ENCODE measurements around the gene SERPINA12. TPM values are rescaled to one million over a fixed set of nuclear protein-coding genes. Genes with fewer than 3 reads are reported as not detected.
"Not testable (repeated sequence)": the region's sequence is repeated elsewhere in the genome, so short reads cannot be mapped to it uniquely, and the experiment has no call there.

Gene SERPINA12
- total and polyA plus RNA-seq, 2 experiments from 2014 or later: not detected

DNA sequence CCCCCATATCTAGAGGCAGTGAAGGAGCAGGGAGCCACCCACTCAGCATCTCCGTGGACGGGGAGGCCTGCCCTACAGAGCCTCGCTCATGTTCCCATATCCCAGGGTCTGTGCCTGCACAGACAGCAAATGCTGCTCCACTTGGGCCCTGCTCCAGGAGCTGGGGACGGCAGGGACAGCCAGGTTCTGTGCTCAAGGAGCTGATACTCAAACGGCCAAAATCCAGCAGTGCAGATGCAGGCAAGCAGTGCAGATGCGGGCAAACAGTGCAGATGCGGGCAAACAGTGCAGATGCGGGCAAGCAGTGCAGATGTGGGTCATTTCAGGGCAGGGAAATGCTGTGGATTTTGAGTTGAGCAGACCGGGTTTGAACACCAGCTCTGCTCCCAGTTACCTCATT, 6.2 kb upstream of the SERPINA12 start:
- Histone ChIP-seq H3K4me3 (no peak overlapping the region), H3K79me2 (replicated peaks; ENCODE audit: insufficient read depth) (no peaks in the 10 kb centered on the region), H3F3A (replicated peaks; ENCODE audit: low read depth) (no peaks in the 10 kb centered on the region), H3K27me3 (ENCODE audit: insufficient read depth) (no peaks in the 10 kb centered on the region), H3K9me2 (ENCODE audit: insufficient read depth) (peaks cover 9% of the 10 kb centered on the region), H3K27ac (ENCODE audit: low read depth) (no peak overlapping the region), H3K4me2 (no peak overlapping the region), H4K20me1 (replicated peaks; ENCODE audit: insufficient read depth) (no peaks in the 10 kb centered on the region), H2AFZ (no peak overlapping the region), H3K4me1 (ENCODE audit: insufficient read depth) (no peaks in the 10 kb centered on the region; the same call in 1 of the 2 replicates), H3K36me3 (ENCODE audit: insufficient read depth) (no peaks in the 10 kb centered on the region)
- peaks cover 12% of the 10 kb centered on the region; the same call in 2 of the 3 replicates for H3K4me1 Mint-ChIP-seq
- peaks cover 15% of the 10 kb centered on the region for H3K36me3 Mint-ChIP-seq (ENCODE audit: low read depth)
- no peak overlapping the region for H3K4me3 Mint-ChIP-seq
- TF ChIP-seq, protein P1, sequence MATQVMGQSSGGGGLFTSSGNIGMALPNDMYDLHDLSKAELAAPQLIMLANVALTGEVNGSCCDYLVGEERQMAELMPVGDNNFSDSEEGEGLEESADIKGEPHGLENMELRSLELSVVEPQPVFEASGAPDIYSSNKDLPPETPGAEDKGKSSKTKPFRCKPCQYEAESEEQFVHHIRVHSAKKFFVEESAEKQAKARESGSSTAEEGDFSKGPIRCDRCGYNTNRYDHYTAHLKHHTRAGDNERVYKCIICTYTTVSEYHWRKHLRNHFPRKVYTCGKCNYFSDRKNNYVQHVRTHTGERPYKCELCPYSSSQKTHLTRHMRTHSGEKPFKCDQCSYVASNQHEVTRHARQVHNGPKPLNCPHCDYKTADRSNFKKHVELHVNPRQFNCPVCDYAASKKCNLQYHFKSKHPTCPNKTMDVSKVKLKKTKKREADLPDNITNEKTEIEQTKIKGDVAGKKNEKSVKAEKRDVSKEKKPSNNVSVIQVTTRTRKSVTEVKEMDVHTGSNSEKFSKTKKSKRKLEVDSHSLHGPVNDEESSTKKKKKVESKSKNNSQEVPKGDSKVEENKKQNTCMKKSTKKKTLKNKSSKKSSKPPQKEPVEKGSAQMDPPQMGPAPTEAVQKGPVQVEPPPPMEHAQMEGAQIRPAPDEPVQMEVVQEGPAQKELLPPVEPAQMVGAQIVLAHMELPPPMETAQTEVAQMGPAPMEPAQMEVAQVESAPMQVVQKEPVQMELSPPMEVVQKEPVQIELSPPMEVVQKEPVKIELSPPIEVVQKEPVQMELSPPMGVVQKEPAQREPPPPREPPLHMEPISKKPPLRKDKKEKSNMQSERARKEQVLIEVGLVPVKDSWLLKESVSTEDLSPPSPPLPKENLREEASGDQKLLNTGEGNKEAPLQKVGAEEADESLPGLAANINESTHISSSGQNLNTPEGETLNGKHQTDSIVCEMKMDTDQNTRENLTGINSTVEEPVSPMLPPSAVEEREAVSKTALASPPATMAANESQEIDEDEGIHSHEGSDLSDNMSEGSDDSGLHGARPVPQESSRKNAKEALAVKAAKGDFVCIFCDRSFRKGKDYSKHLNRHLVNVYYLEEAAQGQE (IDR thresholded peaks at IDR 0.05; ENCODE audit: unreplicated experiment): no peak
- TF ChIP-seq ZNF114 (CRISPR knock-in tag; IDR thresholded peaks at IDR 0.05) (no peak), NANOG (IDR thresholded peaks at IDR 0.05; ENCODE audit: borderline replicate concordance) (no peak), ETS1 (IDR thresholded peaks at IDR 0.05) (no peak), JUNB (IDR thresholded peaks at IDR 0.05; ENCODE audit: unreplicated experiment) (no peak), EZH2 (IDR thresholded peaks at IDR 0.05; ENCODE audit: low read depth, unreplicated experiment) (no peak), CTCF (conservative IDR thresholded peaks at IDR 0.05; ENCODE audit: low read depth in 2 of 2) (no peak), ZNF331 (CRISPR knock-in tag; IDR thresholded peaks at IDR 0.05; ENCODE audit: low read depth) (no peak)
- ATAC-seq (no peak), DNase-seq (ENCODE audit: low spot score) (no peak)
- H3K27ac Mint-ChIP-seq: no peak overlapping the region
- peaks cover 13% of the 10 kb centered on the region for H3K9me3 Mint-ChIP-seq
- peaks cover 9% of the 10 kb centered on the region for H3K27me3 Mint-ChIP-seq (ENCODE audit: insufficient read depth, low read depth, poor library complexity)

GRCh38 chr14:94514351-94514750, 5.1 kb upstream of the SERPINA12 start:
- Histone ChIP-seq H3K79me2 (replicated peaks; ENCODE audit: insufficient read depth) (no peaks in the 10 kb centered on the region), H3K4me1 (ENCODE audit: insufficient read depth) (no peaks in the 10 kb centered on the region; the same call in 1 of the 2 replicates), H3K36me3 (ENCODE audit: insufficient read depth) (no peaks in the 10 kb centered on the region), H3F3A (replicated peaks; ENCODE audit: low read depth) (no peaks in the 10 kb centered on the region), H4K20me1 (replicated peaks; ENCODE audit: insufficient read depth) (no peaks in the 10 kb centered on the region), H3K27ac (ENCODE audit: low read depth) (no peak overlapping the region), H3K9me2 (ENCODE audit: insufficient read depth) (peaks cover 9% of the 10 kb centered on the region), H3K4me3 (no peak overlapping the region), H3K4me2 (no peak overlapping the region), H3K27me3 (ENCODE audit: insufficient read depth) (no peaks in the 10 kb centered on the region), H2AFZ (no peak overlapping the region)
- no peak for TF ChIP-seq NANOG (IDR thresholded peaks at IDR 0.05; ENCODE audit: borderline replicate concordance)
- Mint-ChIP-seq H3K4me1 (peaks cover 12% of the 10 kb centered on the region; the same call in 2 of the 3 replicates), H3K4me3 (no peak overlapping the region), H3K36me3 (ENCODE audit: low read depth) (peaks cover 7% of the 10 kb centered on the region), H3K27me3 (ENCODE audit: insufficient read depth, low read depth, poor library complexity) (peaks cover 9% of the 10 kb centered on the region), H3K27ac (no peak overlapping the region; the same call in 1 of the 2 replicates), H3K9me3 (peaks cover 7% of the 10 kb centered on the region)
- no peak for DNase-seq (ENCODE audit: low spot score)
- no peak for ATAC-seq

DNA sequence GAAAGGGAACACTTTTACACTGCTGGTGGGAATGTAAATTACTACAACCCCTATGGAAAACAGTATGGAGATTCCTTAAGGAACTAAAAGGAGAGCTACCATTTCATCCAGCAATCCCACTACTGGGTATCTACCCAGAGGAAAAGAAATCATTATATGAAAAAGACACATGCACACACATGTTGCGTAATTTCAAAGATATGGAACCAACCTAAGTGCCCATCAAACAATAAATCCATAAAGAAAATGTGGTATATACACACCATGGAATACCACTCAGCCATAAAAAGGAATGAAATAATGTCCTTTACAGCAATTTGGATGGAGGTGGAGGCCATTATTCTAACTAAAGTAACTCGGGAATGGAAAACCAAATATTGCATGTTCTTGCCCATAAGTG, 1.2 kb upstream of the SERPINA12 start:
- not testable (repeated sequence) for H3K36me3 ChIP-seq (ENCODE audit: insufficient read depth); H3K4me3 ChIP-seq; H3K27ac ChIP-seq (ENCODE audit: low read depth); H3K4me1 ChIP-seq (ENCODE audit: insufficient read depth); H4K20me1 ChIP-seq (replicated peaks; ENCODE audit: insufficient read depth); H3K27ac Mint-ChIP-seq; H3K9me2 ChIP-seq (ENCODE audit: insufficient read depth); H3K4me3 Mint-ChIP-seq; H3K4me2 ChIP-seq; DNase-seq (ENCODE audit: low spot score); H3K36me3 Mint-ChIP-seq (ENCODE audit: low read depth); H2AFZ ChIP-seq; H3K4me1 Mint-ChIP-seq; H3K27me3 ChIP-seq (ENCODE audit: insufficient read depth); ATAC-seq; H3F3A ChIP-seq (replicated peaks; ENCODE audit: low read depth); H3K9me3 Mint-ChIP-seq; H3K27me3 Mint-ChIP-seq (ENCODE audit: insufficient read depth, low read depth, poor library complexity); H3K79me2 ChIP-seq (replicated peaks; ENCODE audit: insufficient read depth)
